Kidney glomerular epithelial cell (primary cell): ENCODE measurements around the gene VSNL1.

Experiments used
- DNase-seq: peaks from one replicate; lab custom pipeline; 2025; lab: John Stamatoyannopoulos, UW

Gene VSNL1

DNA sequence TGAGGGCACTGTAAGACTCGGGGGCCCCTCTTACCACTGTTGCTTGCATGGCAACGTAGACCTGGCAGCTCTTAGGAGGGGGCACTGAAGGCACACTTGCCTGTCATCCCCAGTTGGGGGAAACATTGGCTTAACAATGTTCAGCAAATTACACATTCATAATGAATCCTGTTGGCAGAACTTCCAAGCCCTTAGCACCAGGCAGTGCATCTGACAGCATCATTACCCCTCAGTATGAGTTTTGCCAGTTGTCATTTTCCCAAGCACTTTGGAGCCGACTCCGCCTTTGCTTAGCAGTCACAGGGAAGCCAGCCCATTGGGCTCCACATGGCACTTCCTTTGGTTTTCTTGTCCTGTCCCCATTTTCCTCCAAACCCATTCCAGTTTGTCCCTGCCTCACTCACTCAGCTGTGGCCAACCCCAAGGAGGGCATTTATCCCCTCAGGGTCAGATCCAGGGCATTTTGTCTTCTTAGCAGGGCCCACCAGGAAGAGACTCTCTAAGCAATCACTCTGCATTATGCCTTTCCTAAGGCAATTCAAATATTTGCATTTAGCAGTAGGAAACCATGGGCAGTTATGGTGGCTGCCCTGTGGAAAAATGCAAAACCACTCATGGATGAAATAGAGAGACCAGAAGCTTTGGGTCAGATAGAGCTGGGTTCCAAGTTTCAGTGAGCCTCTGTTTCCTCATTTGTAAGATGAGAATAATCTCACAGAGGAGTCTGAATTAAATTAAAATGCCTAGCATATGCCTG, 73.9 kb downstream of the VSNL1 start:
- DNase-seq, result no peak

DNA sequence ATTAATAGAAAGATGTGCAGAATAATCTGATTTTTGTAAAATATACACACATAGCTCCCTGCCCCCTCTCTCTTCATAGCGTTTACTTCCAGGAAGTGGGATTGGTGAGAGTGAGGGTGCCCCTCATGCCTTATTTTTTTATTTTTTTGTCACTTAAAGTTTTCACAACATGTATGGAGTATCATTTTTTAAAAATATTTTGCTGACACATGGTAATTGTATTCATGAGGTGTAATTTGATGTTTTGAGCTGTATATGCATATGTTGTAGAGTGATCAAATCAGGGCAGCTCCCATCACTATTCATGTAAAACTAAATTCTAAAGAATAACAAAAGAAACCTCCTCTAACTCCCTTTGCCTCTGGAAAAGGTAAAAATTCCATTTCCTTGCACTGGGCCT, 74.7 kb downstream of the VSNL1 start:
- DNase-seq, result no peak

DNA sequence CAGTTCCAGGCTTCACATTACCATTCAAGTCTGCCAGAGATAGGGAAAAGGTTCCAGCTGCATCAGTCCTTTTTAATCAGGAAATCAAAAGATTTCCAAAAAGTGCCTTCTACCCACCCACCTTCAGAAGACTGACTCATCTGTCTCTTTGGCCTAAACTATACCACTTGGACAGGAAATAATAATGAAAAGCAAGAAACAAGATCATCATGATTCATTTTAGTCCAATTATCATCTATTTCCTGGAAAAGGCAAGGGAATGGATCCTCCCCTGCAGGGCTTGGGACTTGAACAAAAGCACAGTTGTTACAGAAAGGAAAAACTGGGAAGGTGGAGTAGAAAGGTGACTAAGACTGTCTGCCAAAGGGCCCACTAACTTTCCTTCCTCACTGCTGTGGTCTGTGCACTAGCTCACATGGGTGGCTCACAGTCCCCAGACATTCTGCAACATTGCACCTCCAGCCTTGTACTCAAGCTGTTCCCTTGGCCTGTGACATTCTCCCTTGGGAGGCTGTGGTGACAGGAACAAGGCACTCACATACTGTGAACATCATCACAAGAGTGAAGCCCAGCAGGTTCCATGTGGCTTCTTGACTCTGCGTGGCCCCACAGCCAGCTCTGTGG, 75.3 kb downstream of the VSNL1 start:
- DNase-seq, result peak; percentile 23

DNA sequence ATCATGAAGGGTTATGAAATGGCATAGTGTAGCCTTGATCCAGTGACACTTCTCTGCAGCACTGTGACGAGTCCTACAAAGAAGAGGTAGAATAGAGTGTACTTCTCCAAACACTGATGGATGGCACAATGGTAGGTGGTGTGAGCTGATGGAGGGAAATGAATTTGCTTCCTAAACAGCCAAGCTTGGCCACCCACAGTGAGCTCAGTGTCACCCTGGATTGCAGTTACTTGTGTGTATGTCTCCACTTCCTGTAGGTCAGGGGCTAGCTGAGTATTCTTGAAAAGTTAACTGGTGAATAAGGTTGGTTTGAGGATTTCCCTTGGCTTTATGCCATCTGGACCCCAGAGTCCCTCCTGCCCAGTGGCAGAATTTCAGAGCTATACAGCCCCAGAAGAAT, 75.9 kb downstream of the VSNL1 start:
- no peak for DNase-seq

DNA sequence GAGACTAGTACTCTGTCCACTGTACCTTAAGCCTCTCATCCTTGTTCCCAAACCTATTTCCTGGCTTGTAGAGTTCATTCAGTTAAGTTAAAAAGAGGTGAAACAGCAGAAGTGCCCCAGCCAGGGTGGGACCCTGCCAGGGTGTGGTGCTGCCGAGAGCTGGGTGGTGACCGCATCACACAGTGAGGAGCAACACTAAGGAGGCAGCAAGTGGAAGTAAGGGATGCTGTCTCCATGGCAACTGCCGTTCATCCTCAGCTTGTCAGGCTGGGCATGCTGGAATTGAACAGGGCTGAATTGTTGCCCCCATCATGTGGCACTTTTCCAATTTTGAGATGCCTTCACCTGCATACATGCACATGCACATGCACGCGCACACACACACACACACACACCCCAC, 77.0 kb downstream of the VSNL1 start:
- no peak for DNase-seq

DNA sequence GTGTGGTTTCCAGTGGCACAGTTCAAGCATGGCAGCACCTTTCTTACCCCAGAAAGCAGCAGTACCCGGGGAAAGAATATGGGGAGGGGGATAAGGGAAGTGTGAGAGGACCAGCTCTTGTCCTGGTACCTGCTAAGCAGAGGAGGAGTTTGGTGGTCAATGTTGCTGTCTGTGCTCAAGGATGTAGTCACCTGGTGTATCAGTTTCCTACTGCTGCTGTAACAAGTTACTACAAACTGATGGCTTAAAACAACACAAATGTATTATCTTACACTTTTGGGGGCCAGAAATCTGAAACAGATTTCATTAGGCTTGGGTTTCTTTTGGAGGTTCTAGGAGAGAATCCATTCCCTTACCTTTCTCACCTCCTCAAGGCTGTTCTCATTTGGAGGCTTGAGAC, 77.5 kb downstream of the VSNL1 start:
- DNase-seq, result no peak

DNA sequence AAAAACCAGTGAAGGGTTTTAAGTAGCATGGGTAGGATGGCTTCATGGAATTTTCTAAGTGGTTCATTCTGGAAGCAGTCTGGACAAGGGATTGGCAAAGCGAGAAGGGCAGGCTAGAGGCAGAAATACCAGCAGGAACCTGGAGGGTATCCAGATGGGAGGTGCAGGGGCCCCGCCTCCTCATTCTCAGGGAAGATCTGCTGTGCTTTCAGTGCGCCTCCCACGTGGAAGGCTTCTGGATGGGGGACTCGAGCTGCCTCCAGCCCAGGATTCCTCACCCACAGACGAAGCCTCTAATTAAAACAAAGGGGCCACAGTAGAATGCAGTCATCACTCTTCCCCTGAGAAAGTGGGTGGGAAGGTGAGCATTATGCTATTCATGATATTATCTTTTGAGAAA, 79.8 kb downstream of the VSNL1 start:
- DNase-seq, result peak; percentile 52

DNA sequence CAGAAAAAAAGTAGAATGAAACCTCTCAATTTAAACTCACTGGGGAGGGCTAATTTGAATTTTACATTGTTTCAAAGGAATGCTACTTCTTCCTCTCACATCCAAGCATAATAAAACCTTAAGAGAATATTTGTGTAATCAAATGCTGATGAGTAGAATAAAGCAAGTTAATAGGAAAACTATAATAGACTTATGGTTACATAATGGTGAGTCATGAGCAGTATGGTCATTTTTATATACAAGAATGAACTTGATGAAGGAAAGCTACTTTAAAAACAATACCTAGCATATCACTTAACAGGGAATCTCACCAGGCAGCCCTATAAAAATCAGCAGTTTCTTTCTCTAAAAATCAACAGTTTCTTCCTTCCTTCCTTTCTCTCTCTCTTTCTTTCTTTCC, 80.3 kb downstream of the VSNL1 start:
- DNase-seq, result peak; percentile 23

DNA sequence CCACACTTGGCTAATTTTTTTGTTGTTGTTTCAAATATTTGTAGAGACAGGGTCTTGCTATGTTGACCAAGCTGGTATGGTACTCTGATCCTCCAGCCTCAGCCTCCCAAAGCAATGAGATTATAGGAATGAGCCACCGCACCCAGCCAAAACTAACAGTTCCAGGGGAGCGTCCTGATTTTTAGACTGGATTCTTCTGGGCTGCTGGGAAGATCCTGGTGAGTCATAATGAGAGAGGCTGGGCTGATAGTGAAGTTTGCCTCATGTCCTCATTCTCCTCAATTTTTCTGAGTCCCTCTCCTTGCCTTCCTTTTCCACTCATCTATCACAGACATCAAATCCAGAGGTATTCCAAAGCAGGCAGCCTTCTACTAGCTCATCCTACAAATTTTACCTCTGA, 81.3 kb downstream of the VSNL1 start:
- no peak for DNase-seq

DNA sequence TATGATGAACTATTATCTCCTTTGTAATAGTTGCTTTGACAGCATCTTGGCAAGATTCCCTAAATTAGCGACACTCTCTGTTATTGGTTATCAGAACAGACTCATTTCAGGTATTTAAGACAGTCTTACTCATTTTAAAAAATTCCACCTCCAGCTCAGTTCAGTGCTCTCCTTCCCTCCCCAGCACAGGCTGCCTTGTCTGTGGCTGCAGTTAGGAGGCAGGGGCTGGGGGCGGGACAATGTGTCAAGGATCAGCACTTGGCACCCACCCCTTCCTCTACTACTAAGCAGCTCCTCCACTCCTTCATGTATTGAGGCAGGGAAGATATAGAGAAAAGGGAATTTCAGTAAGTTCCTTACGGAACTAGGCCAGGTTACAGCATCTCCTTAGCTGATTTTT, 85.0 kb downstream of the VSNL1 start:
- peak; percentile 20 for DNase-seq

DNA sequence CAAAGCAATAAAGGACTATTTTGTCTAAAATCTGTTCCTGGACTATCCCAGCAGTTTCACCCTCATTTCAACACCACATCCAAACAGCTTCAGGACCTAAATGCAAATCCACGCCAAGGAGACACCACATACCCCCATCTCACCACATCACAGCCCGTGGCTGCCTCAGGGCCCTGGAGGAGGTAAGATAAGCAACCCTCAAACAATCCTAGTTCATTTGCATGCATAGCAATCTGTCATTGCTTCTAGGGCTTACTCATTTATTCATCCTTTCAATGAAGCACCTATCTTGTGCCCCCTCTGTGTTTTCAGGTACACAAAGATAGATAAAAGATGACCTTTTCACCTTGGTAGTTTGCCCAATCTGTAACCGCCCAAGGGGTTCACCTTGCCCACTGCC, 86.5 kb downstream of the VSNL1 start:
- peak; percentile 11 for DNase-seq

DNA sequence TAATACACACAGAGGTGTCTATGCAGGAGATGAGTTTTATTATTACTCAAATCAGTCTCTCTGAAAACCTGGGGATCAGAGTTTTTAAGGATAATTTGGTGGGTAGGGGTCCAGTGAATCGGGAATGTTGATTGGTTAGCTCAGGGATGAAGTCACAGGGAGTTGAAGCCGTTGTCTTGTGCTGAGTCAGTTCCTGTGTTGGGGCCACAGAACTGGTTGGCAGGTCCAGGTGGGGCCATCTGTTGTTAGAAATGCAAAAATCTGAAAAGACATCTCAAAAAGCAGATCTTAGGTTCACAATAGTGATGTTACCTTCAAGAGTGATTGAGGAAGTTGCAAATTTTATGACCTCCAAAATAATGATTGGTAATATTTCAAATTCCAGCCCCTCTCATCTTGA, 86.9 kb downstream of the VSNL1 start:
- DNase-seq, result no peak

DNA sequence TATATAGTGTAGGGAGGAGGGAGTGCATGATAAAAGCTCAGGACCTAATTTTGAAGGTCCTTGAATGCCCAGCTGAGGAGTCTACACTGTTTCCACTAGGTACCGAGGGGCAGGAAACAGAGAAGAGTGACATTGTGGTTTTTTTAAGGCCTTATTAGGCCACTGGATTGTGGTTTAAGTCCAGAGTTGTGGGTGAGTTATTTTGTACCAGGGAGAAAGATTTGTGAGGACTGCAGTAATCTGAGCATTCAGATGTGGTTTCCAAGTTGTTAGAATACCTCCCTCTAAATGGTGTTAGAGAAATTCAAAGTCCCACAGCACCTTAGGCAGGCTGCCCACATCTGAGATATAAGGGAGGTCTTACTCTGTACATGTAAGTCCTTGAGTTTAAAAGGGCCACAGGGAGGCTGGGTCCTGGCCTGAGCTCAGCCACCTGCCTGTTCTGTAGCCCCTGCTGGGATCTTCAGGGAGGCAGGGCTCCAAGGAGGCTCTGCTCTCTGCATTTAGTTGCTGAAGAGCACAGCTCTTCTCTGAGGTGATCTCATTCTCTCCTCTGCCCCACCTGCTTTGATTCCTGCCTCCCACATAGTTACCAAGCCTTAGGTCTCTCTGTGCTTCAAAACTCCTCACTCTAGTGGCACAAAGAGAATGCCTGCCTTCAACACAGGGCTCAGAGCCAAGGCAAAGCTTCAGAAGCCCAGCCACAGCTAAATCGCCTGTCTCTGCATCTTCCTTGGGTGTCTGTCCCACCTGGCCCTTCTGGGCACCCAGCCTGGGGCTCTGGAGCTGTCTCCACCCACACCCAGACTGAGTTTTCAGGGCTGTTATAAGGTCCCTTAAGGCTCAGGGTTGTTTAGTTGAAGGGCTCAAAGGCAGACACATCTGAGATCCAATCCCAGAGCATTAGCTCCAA, 88.1 kb downstream of the VSNL1 start:
- peak; percentile 10 for DNase-seq

DNA sequence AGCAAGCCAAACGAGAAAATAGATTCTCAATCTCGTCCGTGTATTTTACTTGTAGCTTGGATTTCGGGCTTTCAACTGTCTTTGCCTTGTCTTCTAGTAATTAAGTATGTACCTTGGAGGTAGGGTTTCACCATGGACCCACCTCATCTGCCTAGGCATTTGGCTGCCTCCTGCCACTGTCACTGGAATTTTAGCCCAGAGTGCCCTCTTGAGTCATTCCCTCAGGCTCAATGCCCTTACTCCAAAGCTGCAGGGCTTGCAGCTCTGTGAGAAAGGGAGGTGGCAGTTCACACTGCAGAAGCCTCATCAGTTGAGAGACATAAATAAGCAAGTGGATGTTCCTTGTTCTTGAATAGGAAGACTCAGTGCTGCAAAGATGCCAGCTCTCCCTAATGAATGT, 89.6 kb downstream of the VSNL1 start:
- no peak for DNase-seq

DNA sequence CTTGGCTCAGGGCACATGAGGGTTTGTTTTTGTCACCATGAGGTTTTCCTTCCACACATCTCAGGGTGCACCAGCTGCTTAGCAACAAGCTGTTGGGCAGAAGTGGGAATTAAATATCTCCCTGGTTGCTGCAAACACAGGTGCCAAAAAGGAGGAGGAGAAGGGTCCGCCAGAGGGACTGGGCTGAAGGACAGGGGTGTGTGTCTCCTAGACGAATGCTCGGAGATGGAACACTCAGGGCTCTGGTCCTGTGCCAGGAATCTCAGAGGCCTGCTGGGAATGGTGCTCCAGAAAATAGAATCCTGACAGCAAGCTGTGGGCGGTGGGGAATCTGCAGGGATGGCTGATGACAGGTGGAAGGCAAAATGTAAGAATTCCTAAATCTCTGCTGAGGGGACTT, 94.5 kb downstream of the VSNL1 start:
- no peak for DNase-seq

DNA sequence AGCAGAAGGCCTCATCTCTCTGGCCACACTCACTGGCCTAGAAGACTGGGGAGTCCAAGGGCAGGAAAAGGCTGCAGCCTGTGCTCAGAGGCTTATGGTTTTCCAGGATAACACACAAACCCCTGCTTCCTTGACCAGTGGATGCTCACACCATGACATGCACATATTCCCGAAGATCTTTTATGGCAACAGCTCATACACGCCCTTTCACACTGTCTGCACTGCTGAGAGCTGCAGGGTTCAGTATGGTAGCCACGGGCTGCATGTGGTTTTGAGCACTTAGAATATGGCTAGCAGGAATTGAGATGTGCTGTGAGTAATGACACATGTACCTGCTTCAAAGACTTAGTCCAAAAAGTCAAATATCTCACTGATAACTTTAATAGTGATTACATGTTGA, 95.8 kb downstream of the VSNL1 start:
- no peak for DNase-seq

DNA sequence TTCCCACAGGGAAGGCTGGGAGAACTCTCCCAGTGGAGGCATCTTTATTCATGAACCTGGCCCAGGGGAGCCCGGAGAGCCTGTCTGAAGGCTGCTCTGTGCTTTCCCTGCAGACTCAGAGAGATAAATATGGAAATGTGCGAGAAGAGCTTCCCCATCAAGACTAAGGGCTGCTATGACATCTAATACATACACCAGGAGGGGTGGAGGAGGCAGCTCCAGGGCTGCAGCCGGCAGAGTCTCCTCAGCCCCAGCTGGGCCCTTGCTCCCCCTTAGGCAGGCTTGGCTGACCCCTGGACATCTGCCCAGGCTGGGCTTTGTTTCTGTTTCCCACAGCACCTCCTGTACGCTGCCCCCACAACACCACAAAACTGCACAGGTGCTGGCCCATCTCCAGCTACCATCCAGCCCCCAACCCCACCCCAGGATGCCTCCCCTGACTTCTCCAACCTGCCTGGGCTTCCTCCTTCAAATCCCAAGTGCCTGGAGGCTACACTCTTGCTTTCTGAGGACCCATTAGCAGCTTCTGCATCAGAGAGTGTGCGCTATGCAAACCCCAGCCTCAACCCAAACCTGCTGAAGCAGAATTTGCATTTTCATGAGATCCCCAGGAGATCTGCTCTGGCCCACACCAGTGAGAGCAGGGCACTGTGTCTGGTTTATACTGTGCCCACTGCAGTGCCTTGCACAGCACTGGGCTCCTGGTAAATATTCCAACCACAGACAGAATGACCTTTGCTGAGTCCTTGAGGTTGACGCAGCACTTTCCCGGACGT, 96.8 kb downstream of the VSNL1 start:
- DNase-seq, result no peak

DNA sequence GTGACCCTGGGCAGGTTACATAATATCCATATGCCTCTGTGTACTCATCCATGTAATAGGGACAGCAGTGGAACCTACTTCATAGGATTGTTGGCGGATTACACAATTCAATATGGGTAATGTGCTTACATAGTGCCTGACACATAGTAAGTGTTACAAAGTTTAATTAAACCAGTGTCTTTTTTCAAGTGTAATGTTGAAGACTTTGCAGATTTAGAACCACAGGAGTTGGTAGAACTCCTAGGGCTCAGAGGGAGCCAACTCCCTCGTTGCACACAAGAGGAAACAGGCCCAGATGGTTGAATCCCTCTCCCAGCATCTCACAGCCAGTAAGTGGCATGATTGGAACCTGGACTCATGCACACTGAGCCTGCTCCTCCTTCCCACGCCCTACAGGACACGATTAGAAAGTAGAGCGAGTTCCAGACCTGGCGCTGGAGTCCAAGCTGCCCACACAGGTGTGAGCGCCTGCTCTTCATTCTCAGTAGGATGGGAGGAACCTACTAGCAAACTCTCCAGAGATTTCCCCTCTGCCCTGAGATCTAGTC, 97.8 kb downstream of the VSNL1 start:
- no peak for DNase-seq

DNA sequence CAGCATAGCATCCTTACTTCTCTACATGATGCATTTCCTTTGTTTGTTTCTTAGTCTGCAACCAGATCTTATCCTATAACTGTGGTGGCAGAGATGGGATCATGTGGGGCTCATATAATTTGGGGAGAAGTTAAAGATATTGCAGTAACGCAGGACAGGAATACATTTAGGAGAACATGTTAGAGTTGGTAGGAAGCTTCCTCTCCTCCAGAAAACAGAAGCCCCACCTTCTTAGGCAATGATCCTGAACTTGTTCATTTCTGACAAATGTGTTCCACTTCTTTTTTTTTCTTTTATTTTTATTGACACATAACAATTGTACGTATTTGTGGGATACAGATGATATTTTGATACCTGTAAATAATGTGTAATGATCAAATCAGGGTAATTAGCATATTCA, 99.9 kb downstream of the VSNL1 start:
- no peak for DNase-seq

DNA sequence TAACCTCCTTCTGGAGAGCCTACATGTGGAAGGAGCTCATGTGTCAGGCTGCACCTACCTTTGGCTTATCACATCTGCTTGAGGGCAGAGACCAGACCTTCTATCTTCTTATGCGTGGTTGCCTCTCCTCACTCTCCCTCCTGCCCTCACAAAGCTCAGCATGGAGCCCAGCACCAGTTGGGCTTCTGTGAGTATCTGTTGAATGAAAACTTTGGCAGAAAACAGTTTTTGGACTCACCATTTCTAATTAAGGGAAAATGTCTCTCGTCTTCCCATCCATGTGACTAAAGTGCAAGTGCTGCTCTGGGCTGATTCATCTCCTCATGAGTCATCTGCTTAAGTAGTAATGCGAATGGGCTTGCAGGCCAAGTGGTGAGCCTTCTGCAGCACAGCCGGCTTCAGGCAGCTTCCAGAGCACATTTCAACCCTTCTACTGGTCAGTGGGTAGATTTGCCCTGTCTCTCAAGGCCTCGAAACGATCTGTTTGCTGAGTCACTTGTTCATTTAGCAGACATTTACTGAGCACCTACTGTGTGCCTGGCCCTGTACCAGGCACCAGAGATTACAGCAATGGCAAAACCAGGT, 102.6 kb downstream of the VSNL1 start:
- DNase-seq, result peak; percentile 83

DNA sequence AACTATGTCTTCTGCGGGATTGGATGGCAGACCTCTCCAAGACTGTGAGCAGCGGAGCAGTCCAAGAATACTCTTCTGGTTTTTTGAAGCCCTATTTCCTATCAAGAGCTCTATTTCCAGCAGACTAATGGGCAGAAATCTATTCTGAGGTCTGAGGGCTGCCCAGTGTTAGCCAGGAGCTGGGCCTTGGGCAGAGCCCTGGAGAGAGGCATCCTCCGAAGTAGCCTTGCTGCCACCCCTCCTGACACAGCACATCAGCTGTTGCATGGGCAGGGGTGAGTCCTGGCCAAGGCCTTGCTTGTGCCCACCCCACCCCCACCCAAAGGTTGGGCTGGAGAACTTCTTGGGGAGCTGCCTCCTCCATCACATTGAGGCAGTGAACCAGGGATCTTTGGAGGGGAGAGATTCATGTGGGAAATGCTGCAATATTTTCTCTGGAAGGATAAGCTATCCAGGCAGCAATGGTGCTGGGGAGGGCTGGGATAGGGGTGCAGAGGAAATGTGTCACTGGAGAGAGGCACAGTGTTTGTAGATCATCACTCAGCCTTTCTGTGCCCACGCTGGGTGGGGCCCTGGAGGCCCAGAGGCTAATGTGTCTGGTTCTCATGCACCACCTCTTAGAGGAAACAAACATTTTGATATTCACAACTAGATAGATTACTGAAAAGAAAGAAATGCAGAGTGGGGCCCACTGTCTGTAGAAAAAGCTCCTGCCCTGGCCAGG, 104.7 kb downstream of the VSNL1 start:
- DNase-seq, result no peak
